ENCODE results near the gene COL9A3.

Gene COL9A3

DNA sequence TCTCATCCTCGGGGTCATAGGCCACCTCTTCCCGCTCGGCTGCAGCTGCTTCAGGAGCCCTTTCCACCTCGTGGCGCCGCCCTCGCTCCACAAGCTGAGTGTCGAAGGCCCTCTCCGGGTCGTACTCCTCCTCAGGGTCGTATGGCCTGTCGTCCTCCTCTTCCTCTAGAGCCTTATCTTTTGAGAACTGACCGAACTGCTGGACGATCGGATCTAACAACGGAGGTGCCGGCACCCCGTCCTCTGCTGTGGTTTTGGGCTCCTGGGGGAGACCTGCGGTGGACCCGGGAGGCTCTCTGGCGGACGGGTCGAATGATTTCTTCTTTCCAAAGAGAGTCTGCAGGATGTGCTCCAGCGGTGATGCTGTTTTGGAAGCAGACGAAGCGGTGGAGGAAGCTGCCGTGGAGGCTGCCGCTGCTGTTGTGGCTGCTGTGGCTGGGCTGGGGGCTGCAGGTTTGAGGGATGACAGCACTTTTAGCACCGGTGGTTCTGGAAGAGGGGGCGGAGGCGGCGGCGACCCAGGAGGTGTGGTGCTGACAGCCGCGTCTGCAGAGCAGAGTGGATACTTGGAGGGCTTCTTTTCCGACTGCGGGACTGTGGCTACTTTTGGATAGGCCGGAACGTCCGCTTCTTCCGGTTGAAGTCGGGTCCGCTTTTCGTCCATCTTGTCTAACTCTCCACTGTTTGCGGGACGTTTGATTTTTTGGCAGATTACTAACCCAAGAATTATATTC is 65.0 kb downstream of the COL9A3 start:
- no peak overlapping the region for H3K9ac ChIP-seq (ENCODE audit: low read depth, low read length, poor library complexity, severe bottlenecking)
- H3K4me2 ChIP-seq (ENCODE audit: low read depth, low read length, poor library complexity, severe bottlenecking), result no peak overlapping the region
- no peaks in the 10 kb centered on the region for H3K9me2 ChIP-seq (replicated peaks; ENCODE audit: low read depth, low read length)
- H4K20me1 ChIP-seq (ENCODE audit: insufficient read depth, low read length, poor library complexity, severe bottlenecking), result no peaks in the 10 kb centered on the region
- H3K36me3 ChIP-seq (ENCODE audit: insufficient read depth, low read length), result no peaks in the 10 kb centered on the region; the same call in 1 of the 2 replicates
- no peaks in the 10 kb centered on the region for H3K4me1 ChIP-seq (ENCODE audit: insufficient read depth, low read length, poor library complexity, severe bottlenecking)
- H2AFZ ChIP-seq (ENCODE audit: low read length), result no peak overlapping the region
- peaks cover 6% of the 10 kb centered on the region; the same call in 1 of the 2 replicates for H3F3A ChIP-seq (ENCODE audit: low read depth)
- TF ChIP-seq EZH2phosphoT487 (IDR thresholded peaks at IDR 0.05; ENCODE audit: borderline replicate concordance), result no peak
- TF ChIP-seq, protein P1, sequence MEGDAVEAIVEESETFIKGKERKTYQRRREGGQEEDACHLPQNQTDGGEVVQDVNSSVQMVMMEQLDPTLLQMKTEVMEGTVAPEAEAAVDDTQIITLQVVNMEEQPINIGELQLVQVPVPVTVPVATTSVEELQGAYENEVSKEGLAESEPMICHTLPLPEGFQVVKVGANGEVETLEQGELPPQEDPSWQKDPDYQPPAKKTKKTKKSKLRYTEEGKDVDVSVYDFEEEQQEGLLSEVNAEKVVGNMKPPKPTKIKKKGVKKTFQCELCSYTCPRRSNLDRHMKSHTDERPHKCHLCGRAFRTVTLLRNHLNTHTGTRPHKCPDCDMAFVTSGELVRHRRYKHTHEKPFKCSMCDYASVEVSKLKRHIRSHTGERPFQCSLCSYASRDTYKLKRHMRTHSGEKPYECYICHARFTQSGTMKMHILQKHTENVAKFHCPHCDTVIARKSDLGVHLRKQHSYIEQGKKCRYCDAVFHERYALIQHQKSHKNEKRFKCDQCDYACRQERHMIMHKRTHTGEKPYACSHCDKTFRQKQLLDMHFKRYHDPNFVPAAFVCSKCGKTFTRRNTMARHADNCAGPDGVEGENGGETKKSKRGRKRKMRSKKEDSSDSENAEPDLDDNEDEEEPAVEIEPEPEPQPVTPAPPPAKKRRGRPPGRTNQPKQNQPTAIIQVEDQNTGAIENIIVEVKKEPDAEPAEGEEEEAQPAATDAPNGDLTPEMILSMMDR (conservative IDR thresholded peaks at IDR 0.05; ENCODE audit: low read length), result no peak
- no peak overlapping the region for H3K4me3 ChIP-seq (ENCODE audit: low read length, poor library complexity, severe bottlenecking)
- no peaks in the 10 kb centered on the region for H3K9me3 ChIP-seq (ENCODE audit: insufficient read depth, low read depth, low read length)
- H3K27me3 ChIP-seq (ENCODE audit: insufficient read depth, low read length, poor library complexity, severe bottlenecking), result no peaks in the 10 kb centered on the region
- no peaks in the 10 kb centered on the region for H3K79me2 ChIP-seq (ENCODE audit: insufficient read depth, low read length)

DNA sequence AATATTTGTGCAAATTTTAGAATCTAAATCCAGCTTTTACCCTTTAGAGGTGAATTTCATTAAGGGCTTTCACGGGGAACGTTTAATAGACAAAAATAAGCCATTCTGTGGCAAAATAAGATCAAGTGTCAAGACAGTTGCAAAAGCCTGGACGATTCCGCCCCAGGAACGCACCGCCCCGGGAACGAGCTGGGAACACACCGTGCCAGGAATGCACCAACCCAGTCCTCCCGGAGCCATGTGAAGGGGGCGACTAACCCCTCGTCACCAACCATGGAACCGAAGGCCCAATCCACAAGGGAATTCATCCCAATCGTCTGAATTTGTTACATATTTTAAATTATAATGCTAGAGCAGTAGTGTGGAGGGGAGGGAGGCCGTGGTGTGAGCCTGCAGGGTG is 65.6 kb downstream of the COL9A3 start:
- H3K79me2 ChIP-seq (ENCODE audit: insufficient read depth, low read length), result no peaks in the 10 kb centered on the region
- H3K4me3 ChIP-seq (ENCODE audit: low read length, poor library complexity, severe bottlenecking), result no peak overlapping the region
- H3K9ac ChIP-seq (ENCODE audit: low read depth, low read length, poor library complexity, severe bottlenecking), result no peak overlapping the region
- no peaks in the 10 kb centered on the region for H3K9me3 ChIP-seq (ENCODE audit: insufficient read depth, low read depth, low read length)
- H3K36me3 ChIP-seq (ENCODE audit: insufficient read depth, low read length), result no peaks in the 10 kb centered on the region; the same call in 1 of the 2 replicates
- H3K9me2 ChIP-seq (replicated peaks; ENCODE audit: low read depth, low read length), result no peaks in the 10 kb centered on the region
- no peaks in the 10 kb centered on the region for H3K4me1 ChIP-seq (ENCODE audit: insufficient read depth, low read length, poor library complexity, severe bottlenecking)
- H3K27me3 ChIP-seq (ENCODE audit: insufficient read depth, low read length, poor library complexity, severe bottlenecking), result no peaks in the 10 kb centered on the region
- H4K20me1 ChIP-seq (ENCODE audit: insufficient read depth, low read length, poor library complexity, severe bottlenecking), result no peaks in the 10 kb centered on the region
- H3F3A ChIP-seq (ENCODE audit: low read depth), result peaks cover 5% of the 10 kb centered on the region; the same call in 1 of the 2 replicates
- no peak overlapping the region for H2AFZ ChIP-seq (ENCODE audit: low read length)
- TF ChIP-seq EZH2phosphoT487 (IDR thresholded peaks at IDR 0.05; ENCODE audit: borderline replicate concordance), result no peak
- TF ChIP-seq, protein P1 (conservative IDR thresholded peaks at IDR 0.05; ENCODE audit: low read length), result no peak
- H3K4me2 ChIP-seq (ENCODE audit: low read depth, low read length, poor library complexity, severe bottlenecking), result no peak overlapping the region

DNA sequence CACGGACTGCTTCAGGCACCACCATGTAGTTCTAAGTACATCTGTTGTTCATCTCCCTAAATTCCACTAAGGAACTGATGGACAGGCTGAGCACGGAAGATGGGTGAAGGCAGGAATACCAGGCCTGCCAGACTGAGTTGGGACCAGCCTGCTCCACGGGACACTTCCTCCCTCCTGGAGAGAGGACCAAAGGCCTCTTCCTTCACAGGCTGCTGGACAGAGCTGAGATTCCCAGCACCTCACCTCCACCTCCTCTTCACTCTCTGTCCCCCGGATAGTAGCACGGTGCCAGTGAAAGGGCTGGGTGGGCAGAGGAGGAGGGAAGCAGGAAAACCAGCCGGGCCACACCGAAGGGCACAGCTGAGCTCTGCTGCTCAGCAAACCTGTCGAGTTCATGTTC is 67.7 kb downstream of the COL9A3 start:
- no peaks in the 10 kb centered on the region for H3K9me2 ChIP-seq (replicated peaks; ENCODE audit: low read depth, low read length)
- no peak overlapping the region for H3K9ac ChIP-seq (ENCODE audit: low read depth, low read length, poor library complexity, severe bottlenecking)
- H3K36me3 ChIP-seq (ENCODE audit: insufficient read depth, low read length), result peaks cover 20% of the 10 kb centered on the region; the same call in 1 of the 2 replicates
- no peaks in the 10 kb centered on the region for H3K4me1 ChIP-seq (ENCODE audit: insufficient read depth, low read length, poor library complexity, severe bottlenecking)
- no peaks in the 10 kb centered on the region for H4K20me1 ChIP-seq (ENCODE audit: insufficient read depth, low read length, poor library complexity, severe bottlenecking)
- no peak overlapping the region for H3K4me3 ChIP-seq (ENCODE audit: low read length, poor library complexity, severe bottlenecking)
- H3K9me3 ChIP-seq (ENCODE audit: insufficient read depth, low read depth, low read length), result no peaks in the 10 kb centered on the region
- H3F3A ChIP-seq (ENCODE audit: low read depth), result no peaks in the 10 kb centered on the region
- H3K27me3 ChIP-seq (ENCODE audit: insufficient read depth, low read length, poor library complexity, severe bottlenecking), result no peaks in the 10 kb centered on the region
- H2AFZ ChIP-seq (ENCODE audit: low read length), result no peak overlapping the region
- no peaks in the 10 kb centered on the region for H3K79me2 ChIP-seq (ENCODE audit: insufficient read depth, low read length)
- H3K4me2 ChIP-seq (ENCODE audit: low read depth, low read length, poor library complexity, severe bottlenecking), result no peak overlapping the region
- TF ChIP-seq, protein P1 (conservative IDR thresholded peaks at IDR 0.05; ENCODE audit: low read length), result no peak
- TF ChIP-seq EZH2phosphoT487 (IDR thresholded peaks at IDR 0.05; ENCODE audit: borderline replicate concordance), result no peak

Measured in Loucy (cell line).